Measurements from ENCODE around the gene SELENON.

DNA sequence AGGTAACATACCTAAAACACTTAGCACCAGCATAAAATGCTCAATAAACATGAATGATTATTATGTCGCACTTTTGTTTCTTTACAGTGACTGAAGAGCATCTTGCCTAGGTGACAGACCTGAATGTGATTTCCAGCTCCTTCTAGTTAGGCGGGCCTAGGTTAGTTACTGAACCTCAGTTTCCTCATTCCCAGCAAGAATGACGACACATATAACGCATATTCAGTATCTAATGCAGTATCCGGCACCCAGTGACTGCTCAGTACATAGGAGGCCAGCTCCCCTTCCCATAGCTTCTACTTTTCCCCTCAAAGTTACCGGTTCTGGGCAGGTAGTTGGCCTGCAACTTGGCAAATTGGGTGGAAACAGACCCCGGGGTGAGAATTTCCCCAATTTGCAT, 58.5 kb downstream of the SELENON start:
- TF ChIP-seq POLR2A (IDR thresholded peaks at IDR 0.05; ENCODE audit: extremely low read depth, insufficient read length) = no peak
- TF ChIP-seq MAX (IDR thresholded peaks at IDR 0.05; ENCODE audit: low read depth, low read length) = no peak
- TF ChIP-seq, protein P1, sequence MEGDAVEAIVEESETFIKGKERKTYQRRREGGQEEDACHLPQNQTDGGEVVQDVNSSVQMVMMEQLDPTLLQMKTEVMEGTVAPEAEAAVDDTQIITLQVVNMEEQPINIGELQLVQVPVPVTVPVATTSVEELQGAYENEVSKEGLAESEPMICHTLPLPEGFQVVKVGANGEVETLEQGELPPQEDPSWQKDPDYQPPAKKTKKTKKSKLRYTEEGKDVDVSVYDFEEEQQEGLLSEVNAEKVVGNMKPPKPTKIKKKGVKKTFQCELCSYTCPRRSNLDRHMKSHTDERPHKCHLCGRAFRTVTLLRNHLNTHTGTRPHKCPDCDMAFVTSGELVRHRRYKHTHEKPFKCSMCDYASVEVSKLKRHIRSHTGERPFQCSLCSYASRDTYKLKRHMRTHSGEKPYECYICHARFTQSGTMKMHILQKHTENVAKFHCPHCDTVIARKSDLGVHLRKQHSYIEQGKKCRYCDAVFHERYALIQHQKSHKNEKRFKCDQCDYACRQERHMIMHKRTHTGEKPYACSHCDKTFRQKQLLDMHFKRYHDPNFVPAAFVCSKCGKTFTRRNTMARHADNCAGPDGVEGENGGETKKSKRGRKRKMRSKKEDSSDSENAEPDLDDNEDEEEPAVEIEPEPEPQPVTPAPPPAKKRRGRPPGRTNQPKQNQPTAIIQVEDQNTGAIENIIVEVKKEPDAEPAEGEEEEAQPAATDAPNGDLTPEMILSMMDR (IDR thresholded peaks at IDR 0.05; ENCODE audit: low read depth, low read length) = no peak
- TF ChIP-seq MYC (IDR thresholded peaks at IDR 0.05; ENCODE audit: low read depth, low read length) = no peak

All from NB4 (cell line).